ENCODE data around the gene CDH13.

Gene CDH13

DNA sequence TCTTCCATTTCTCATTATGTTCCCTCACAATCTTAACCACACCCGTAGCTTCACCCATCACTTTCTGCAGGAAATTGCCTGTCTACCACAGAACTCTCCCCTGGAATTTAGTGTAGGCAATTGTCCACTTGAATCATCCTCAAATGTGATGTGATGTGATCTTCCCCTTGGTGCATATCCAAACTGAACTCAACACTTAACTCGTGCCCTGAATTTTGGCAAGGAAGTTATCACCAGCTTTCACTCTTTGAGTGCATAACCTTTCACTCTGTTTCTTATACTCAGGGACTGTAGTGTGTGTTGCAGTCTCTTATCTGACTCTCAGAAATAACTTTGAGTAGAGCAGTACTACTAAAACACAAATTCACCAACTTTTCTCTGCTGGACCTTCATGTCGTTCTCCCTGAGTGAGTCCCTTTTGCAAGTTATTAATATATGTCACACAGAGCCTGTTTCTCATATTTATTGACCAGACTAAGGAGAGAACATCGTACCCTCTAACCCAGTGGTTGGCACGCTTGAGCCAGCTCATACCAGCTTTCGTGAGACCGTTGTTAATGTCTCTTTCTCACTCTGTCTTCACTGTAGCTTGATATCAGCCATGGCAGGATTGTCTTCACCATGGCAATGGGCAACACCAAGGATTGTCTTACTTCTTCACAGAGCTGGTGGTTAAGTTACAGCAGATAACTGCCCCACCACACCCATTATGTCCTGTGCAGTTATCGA lies 622.1 kb downstream of the CDH13 start:
- ATAC-seq (no peak), DNase-seq (no peak)

DNA sequence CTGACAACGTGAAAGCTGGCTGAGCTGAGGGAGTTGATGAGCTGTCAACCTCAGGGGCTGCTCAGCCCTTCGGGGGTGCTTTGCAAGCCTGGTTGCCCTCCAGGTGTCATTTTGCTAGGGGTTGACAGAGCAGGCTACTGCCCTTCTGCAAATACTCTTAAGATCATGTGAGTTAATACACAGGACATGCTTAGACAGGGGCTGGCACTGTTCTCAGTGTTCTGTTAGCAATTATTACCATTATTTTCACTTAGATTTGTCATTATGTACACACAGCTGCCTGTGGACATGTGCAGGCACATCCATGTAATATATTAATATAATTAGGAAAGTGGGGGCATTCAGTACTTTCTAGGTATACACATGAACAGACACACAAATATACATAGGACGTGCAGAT lies 626.8 kb downstream of the CDH13 start:
- DNase-seq, result no peak

DNA sequence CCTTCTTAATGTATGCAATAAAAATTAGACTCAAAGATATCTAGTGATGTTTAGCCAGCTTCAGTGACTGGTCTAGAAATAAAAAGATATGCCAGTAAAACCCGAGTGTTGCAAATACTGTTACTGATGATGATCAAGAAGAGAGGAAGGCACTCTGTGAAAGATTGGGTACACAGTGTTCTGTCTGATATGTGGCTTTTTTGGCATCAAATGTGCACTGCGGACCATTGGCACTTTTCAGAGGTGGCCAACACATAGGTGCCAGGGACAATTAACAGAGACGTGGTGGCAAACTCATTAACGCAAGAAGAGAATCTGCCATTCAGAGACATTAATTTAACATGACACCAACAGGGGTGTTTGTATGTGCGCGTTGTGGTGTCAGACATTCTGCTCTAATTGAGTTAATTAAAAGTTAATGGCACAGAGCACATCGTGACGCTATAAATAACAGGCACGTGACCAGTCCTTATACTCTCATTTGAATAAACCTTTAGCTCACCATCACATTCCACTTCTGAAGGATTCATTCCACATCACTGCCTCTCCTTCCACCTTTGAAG lies 631.7 kb downstream of the CDH13 start:
- no peak for ATAC-seq

More for the DNA sequence above, 626.8 kb downstream of the CDH13 start:
- ATAC-seq, result no peak

DNA sequence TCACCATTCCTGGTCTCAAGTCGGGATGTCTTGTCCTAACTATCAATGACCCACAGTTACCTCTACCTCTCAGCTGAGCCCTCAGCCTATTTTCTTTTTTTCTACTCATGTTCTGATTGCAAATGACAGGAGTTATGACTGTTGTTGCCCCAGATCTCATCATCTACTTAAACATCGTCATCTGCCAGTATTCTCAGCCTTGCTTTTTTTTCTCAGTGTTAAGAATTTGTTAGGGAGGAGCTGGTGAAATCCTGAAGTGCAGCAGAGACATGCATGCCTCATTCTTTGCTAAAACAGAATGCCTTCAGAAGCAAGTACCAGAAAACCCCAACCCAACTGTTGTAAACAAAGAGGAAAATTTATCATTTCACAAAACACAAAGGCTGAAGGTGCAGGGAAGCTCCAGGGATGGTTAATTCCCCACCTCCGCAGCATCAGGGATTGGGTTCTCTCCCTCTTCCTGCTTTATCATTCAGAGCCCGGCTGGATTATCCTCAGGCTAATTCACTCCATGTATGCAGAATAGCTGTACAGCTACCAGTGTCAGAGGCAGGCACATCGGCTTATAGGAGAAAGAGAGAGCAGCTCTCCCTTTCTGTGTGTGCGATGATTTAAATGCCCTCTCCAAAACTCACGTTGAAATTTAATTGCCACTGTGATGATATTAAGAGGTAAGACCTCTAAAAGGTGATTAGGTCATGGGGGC lies 640.2 kb downstream of the CDH13 start:
- no peak for DNase-seq
- ATAC-seq, result no peak

More for the DNA sequence above, 631.7 kb downstream of the CDH13 start:
- DNase-seq, result no peak

DNA sequence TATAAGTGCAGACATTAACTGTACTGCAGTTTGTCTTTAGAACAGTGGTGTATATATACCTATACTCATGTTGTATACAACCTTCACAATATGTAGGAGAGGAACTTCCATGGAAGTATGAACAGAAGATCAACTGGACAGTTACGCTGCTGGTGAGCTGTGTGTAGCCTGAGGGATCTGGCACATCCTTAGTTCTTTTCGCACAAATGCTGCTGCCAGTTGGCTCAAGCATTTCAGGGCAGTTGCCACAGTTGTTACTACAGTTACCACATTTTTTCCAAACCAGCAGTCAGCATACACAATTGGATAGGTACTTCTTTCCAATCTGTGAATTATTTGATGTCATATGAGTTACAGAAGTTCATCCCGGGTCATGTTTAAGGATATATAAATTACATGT lies 641.4 kb downstream of the CDH13 start:
- DNase-seq (no peak), ATAC-seq (no peak)

DNA sequence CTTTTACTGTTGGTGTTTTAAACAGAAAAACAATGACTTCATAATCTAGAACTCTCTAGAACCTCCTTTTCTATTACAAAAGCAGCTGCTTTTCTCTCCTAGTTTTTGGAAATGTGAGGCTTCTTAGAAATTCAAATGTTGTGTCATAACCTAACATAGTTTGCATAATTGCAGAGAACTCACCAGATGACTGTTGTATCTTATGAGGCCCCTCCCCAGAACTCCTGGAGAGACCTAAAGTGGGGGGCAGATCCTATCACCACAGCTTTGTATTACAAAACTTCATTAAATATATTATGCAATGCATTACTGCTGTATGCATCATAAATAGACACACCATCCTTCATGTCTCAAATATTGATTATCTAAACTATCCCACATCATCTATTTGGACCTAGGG lies 642.3 kb downstream of the CDH13 start:
- DNase-seq (no peak), ATAC-seq (no peak)

DNA sequence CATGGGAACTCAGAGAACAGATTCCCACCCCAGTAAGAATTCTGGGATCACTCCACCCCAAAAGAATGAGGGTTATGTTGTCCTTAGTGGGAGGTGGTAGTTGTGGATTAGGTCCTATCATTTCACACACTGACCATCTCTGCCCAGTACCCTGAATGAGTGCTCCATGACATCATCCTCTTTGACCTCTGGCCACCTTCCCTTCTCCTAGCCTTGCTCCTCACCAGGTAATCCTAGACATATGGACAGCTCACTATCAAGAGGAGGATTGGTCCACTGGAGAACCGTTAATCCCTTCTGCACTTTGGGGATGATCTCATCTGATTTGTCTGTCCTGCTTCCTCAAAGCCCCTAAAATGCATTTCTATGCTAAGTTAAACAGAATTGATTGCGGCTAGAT lies 642.8 kb downstream of the CDH13 start:
- DNase-seq, result no peak
- no peak for ATAC-seq

GRCh38 chr16:83270061-83270460 lies 643.3 kb downstream of the CDH13 start:
- ATAC-seq, result no peak
- no peak for DNase-seq

GRCh38 chr16:83270640-83271039 lies 643.9 kb downstream of the CDH13 start:
- DNase-seq (no peak), ATAC-seq (no peak)

- no peak for DNase-seq
- no peak for ATAC-seq
Observed at GRCh38 chr16:83271123-83271522, 644.4 kb downstream of the CDH13 start.

- DNase-seq (no peak), ATAC-seq (no peak)
Observed at GRCh38 chr16:83271970-83272575, 645.3 kb downstream of the CDH13 start.

- no peak for ATAC-seq
- no peak for DNase-seq
Observed at GRCh38 chr16:83272843-83273242, 646.1 kb downstream of the CDH13 start.

- DNase-seq, result no peak
Observed at GRCh38 chr16:83273504-83274173, 646.9 kb downstream of the CDH13 start.

DNA sequence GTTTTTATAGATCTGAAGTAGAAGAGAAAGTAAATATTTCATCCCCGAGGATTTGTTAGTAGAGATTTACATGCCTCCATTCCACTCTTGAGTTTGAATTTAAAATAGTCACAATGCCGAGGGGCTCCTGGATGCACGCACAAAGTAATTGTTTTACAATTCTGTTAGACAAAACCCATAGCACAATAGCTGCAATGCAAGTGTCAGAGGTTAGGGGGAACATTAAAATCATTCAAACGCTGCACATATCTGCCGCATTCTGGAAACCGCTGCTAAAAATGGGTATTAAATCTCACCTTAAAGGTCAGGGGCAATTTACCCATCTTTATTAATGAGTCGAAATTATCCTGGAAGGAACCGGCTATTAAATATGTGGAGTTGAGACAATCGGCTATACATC lies 652.5 kb downstream of the CDH13 start:
- no peak for DNase-seq
- no peak for ATAC-seq

More at GRCh38 chr16:83273504-83274173, 646.9 kb downstream of the CDH13 start:
- ATAC-seq, result no peak

DNA sequence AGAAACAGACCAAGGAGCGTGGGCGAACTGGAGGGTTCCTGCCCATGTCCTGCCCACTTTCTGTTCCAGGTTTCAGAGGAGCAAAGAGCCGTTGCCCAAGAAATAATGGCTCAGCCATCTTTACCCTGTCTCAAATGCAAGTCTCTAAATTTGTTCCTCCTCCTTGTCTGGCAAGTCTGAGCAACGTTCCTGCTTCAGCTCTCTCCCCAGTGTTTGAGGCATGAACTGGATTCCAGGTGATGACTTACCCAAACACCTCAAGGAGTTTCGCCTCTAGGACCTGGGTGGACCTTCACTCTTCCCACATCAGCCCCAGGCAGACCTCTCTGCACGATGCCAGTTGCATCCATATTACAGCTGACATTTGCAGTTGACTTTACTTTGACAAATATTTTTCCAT lies 659.2 kb downstream of the CDH13 start:
- no peak for ATAC-seq

DNA sequence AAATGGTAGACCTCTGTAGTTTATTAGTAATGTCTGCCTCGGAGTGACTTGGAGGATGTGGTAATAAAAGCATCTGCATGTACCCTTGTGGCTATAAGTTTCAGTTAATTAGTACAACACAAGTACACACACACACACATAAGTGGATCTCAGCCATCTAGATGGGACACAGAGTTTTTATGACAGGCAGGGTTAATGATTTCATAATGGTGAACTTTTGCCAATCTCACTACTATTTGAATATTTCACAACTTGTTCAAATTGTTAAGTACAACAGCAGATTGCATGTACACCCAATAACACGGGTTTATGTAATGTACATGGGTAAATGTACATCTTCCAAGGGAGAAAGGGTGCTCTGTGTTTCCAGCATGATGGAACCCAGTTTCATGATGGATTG lies 669.7 kb downstream of the CDH13 start:
- DNase-seq (no peak), ATAC-seq (no peak)

More for the DNA sequence above, 659.2 kb downstream of the CDH13 start:
- no peak for DNase-seq

- DNase-seq (no peak), ATAC-seq (no peak)
Observed at GRCh38 chr16:83298541-83298940, 671.8 kb downstream of the CDH13 start.

- DNase-seq, result no peak
- no peak for ATAC-seq
Observed at GRCh38 chr16:83300326-83300725, 673.6 kb downstream of the CDH13 start.

- DNase-seq (no peak), ATAC-seq (no peak)
Observed at GRCh38 chr16:83301971-83302370, 675.2 kb downstream of the CDH13 start.

DNA sequence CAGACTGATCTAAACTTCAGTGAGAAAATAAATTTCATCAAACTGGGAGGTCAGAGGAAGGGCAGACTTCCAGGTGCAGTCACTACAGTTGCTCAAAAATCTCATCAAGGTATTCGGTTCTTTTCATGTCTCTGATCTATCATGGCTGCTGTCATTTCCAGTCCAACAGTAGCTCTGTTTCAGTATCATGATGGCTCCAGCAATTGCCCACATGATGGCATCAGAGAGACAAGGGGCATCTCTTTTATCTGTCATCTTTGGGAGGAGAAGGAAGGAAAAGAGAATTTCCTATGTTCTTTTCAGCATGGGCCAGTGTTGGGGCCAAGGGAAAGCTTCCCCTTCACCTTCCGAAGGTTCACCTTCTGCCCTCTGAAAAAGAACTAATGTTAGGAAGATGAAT lies 676.1 kb downstream of the CDH13 start:
- DNase-seq (no peak), ATAC-seq (no peak)

DNA sequence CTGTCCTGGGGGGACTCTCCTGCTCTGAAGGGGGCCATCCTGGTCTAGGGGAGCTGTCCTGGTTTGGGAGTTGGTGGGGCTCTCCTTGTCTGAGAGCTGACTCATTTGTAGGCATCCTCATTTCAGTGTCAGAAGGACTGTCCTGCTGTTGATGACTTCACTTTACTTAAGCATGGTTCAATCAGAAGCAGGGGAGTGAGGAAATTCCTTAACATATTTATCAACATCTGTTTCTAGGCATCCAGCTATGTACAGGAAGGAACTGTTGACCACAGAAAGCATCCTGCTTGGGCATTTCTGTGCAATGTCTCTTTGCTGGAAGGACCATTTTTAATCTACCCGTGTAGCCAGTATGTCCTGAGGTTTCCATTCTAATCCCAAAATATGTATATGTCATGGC lies 678.3 kb downstream of the CDH13 start:
- DNase-seq, result no peak
- no peak for ATAC-seq

DNA sequence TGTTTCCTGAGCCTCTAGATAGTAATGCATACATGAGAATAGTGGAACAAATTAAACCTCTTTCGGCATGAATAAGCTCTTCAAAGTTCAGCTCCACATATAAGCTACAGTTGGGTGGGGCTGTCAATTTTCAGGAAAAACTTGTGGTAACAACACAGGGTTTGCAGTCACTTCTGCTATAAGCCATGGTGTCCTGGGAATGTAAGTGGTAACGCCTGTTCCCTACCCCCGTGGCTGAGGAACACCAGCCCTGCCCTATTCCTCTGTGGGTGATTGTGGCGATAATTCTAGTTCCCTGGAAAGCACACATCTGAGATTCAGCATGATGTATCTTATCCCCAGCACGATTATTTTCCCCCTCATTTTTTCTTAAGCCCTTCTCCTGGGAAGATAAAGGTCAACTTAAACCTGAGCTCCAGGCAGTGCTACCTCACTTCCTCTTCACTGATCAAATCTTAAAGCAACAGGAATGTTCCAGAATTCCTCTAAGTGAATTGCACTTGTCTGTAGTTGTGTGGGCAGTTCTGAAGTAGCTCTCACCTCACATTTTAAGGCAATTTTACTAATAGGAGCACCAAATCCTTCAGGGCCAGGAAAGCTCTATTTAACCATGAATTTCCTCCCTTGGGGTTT lies 680.3 kb downstream of the CDH13 start:
- ATAC-seq, result no peak
- no peak for DNase-seq
